Smooth muscle cell (in vitro differentiated cells): ENCODE measurements around the gene NHSL1. TPM values are rescaled to one million over a fixed set of nuclear protein-coding genes. Genes with fewer than 3 reads are reported as not detected.

Experiments
- DNase-seq: peaks from one replicate; lab custom pipeline; 2025; ENCODE audit not compliant: unreplicated experiment; lab: John Stamatoyannopoulos, UW
- H2AFZ ChIP-seq: fragments of 200-600 bp; sonication (generic); 2 replicates; pipeline ENCODE4 v1.6.0; 2016; ENCODE audit warnings: antibody characterized with exemption, low read depth, mild to moderate bottlenecking
- H3F3A ChIP-seq: fragments of 200-600 bp; sonication (generic); 2 replicates; pipeline ENCODE4 v1.6.0; 2017; ENCODE audit warnings: antibody characterized with exemption, low read depth
- H3K27ac ChIP-seq: fragments of 200-600 bp; sonication (generic); 2 replicates; pipeline ENCODE4 v1.5.1; 2016; ENCODE audit warnings: low read depth, mild to moderate bottlenecking
- H3K27me3 ChIP-seq: fragments of 200-600 bp; sonication (generic); 2 replicates; pipeline ENCODE4 v1.6.1; 2016; ENCODE audit warnings: low read depth, mild to moderate bottlenecking
- H3K36me3 ChIP-seq: fragments of 200-600 bp; sonication (generic); 2 replicates; pipeline ENCODE4 v1.5.1; 2016; ENCODE audit warnings: low read depth
- H3K4me1 ChIP-seq: fragments of 200-600 bp; sonication (generic); 2 replicates; pipeline ENCODE4 v1.5.1; 2016; ENCODE audit warnings: low read depth
- H3K4me2 ChIP-seq: fragments of 200-600 bp; sonication (generic); 2 replicates; pipeline ENCODE4 v1.6.0; 2016; ENCODE audit warnings: mild to moderate bottlenecking
- H3K4me3 ChIP-seq: fragments of 200-600 bp; sonication (generic); 2 replicates; pipeline ENCODE4 v1.5.1; 2016; ENCODE audit warnings: mild to moderate bottlenecking
- H3K79me2 ChIP-seq: fragments of 200-600 bp; sonication (generic); 2 replicates; pipeline ENCODE4 v1.6.0; 2016; ENCODE audit warnings: low read depth, mild to moderate bottlenecking
- H3K9ac ChIP-seq: fragments of 200-600 bp; sonication (generic); 2 replicates; pipeline ENCODE4 v1.6.0; 2016; ENCODE audit warnings: low read depth
- H3K9me3 ChIP-seq: fragments of 200-600 bp; sonication (generic); replicated peaks from 2 replicates; pipeline ENCODE4 v1.5.1; 2016; ENCODE audit warnings: low read depth
- H4K20me1 ChIP-seq: fragments of 200-600 bp; sonication (generic); 2 replicates; pipeline ENCODE4 v1.6.0; 2016; ENCODE audit warnings: low read depth
- WGBS: methylation state at CpG from one replicate; pipeline ENCODE4 v1.1.7; 2016; ENCODE audit warnings: low lambda C conversion rate; 5-methylcytosine and 5-hydroxymethylcytosine counted together
- polyA plus RNA-seq: library from polyadenylated mRNA; unstranded; fragments of >200 nt; fragmentation: Nextera tagmentation; extraction: Ambion mirVana; gene quantifications from 2 replicates; pipeline ENCODE4 v1.2.1, GENCODE V29; 2016
- total RNA-seq: library from RNA; depleted of rRNA; stranded (reverse); fragments of >200 nt; gene quantifications from 2 replicates; pipeline ENCODE4 v1.2.3, GENCODE V29; 2014
- TF ChIP-seq, protein P1 (sequence below): fragments of 200-600 bp; sonication (generic); IDR thresholded peaks from 2 replicates; pipeline ENCODE4 v1.5.1; 2017; ENCODE audit warnings: borderline replicate concordance, mild to moderate bottlenecking, antibody characterized with exemption; ENCODE audit not compliant: insufficient read depth, poor library complexity, severe bottlenecking

The NHSL1 gene
- total and polyA plus RNA-seq, 2 experiments from 2014 or later: 6.6 to 7.2 TPM

DNA sequence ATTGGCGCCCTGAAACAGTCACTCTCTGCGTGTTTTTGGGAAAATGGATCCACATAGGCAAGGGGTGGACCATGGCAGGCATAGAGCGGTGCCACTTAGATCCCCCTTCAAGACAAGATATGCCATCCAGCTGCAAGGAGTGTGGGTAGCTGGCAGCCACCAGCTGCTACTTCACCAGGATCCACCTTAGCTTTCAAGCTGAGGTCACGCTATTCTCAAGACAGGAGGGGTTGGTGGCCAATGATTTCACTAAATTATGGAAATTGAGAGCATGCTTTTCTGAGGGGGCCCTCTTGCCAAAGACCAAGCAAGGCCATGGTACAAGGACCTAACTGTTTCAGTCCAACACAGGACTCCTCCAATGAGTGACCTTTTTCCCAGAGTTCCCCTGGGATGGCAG is 78.9 kb downstream of the NHSL1 start:
- H3K36me3 ChIP-seq: peaks cover 5% of the 10 kb centered on the region
- H2AFZ ChIP-seq: no peak overlapping the region
- WGBS: 97% methylated on average over 4 of the region's 4 CpGs
- no peak for DNase-seq
- H3K4me1 ChIP-seq: no peaks in the 10 kb centered on the region
- no peaks in the 10 kb centered on the region for H3K9me3 ChIP-seq
- H3K79me2 ChIP-seq: no peaks in the 10 kb centered on the region
- no peaks in the 10 kb centered on the region for H3K27me3 ChIP-seq
- H3K4me2 ChIP-seq: no peak overlapping the region
- TF ChIP-seq, protein P1, sequence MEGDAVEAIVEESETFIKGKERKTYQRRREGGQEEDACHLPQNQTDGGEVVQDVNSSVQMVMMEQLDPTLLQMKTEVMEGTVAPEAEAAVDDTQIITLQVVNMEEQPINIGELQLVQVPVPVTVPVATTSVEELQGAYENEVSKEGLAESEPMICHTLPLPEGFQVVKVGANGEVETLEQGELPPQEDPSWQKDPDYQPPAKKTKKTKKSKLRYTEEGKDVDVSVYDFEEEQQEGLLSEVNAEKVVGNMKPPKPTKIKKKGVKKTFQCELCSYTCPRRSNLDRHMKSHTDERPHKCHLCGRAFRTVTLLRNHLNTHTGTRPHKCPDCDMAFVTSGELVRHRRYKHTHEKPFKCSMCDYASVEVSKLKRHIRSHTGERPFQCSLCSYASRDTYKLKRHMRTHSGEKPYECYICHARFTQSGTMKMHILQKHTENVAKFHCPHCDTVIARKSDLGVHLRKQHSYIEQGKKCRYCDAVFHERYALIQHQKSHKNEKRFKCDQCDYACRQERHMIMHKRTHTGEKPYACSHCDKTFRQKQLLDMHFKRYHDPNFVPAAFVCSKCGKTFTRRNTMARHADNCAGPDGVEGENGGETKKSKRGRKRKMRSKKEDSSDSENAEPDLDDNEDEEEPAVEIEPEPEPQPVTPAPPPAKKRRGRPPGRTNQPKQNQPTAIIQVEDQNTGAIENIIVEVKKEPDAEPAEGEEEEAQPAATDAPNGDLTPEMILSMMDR: no peak
- no peaks in the 10 kb centered on the region for H3F3A ChIP-seq
- H3K4me3 ChIP-seq: no peak overlapping the region
- no peaks in the 10 kb centered on the region for H4K20me1 ChIP-seq
- no peak overlapping the region for H3K9ac ChIP-seq
- H3K27ac ChIP-seq: no peak overlapping the region

DNA sequence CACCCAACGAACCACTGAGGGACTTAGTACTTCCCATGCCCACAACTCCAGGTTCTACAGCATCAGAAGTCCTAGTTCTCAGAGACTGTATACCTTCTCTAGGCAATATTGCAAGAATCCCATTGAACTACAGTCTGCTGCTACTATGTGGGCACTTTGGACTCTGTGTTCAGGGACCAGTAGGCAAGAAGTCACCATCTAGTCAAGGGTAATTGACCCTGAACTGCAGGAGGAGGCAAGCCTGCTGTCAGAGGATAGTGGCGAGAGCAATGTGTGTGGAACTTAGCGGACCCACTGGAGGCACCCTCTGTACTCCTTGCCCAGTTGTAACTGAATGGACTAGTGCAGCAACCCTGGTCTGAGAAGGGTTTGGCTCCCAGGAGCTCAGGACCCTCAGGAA is 79.5 kb downstream of the NHSL1 start:
- Histone ChIP-seq H3K4me2 (no peak overlapping the region), H3K4me1 (no peaks in the 10 kb centered on the region), H3F3A (no peaks in the 10 kb centered on the region), H3K9me3 (no peaks in the 10 kb centered on the region), H3K9ac (no peak overlapping the region), H3K4me3 (no peak overlapping the region), H3K36me3 (peaks cover 5% of the 10 kb centered on the region), H3K27ac (no peak overlapping the region), H4K20me1 (no peaks in the 10 kb centered on the region), H3K79me2 (no peaks in the 10 kb centered on the region), H3K27me3 (no peaks in the 10 kb centered on the region), H2AFZ (no peak overlapping the region)
- TF ChIP-seq, protein P1: no peak
- 97% methylated on average over 3 of the region's 3 CpGs for WGBS
- no peak for DNase-seq

DNA sequence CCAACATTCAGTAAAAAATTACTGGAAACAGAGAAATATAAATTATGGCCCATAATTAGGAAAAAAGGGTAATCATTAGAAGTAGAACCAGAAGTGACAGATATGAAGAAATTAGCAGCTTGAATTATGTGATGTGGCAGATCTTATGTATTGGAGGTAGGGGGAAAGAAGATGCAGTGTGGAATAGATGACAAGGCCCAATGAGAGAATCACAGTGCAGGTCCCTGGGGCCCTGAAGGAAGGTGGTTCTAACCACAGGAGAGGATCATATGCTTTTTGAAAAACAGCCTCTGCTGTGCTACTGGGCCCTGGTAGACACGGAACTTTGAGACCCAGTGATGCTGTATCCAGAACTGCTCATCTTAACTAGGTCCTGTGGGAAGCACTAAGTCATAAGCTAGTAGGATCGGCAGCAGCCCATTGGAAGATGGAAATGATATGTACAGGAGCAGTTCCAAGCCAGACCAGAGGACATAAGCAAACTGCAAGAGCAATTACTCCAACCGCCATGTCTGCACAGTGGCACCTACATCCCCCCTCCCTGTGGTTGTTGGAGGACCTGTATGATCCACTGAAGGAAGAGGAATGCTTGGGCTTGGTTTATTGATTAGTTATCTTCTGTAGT is 81.1 kb downstream of the NHSL1 start:
- WGBS: 96% methylated on average over 3 of the region's 3 CpGs
- no peak overlapping the region for H2AFZ ChIP-seq

More for the DNA sequence above, 81.1 kb downstream of the NHSL1 start:
- Histone ChIP-seq H3K27me3 (no peaks in the 10 kb centered on the region), H3K4me2 (no peak overlapping the region), H3K27ac (no peak overlapping the region), H3K9ac (no peak overlapping the region), H3K4me3 (no peak overlapping the region), H4K20me1 (no peaks in the 10 kb centered on the region), H3K36me3 (peaks cover 5% of the 10 kb centered on the region), H3F3A (no peaks in the 10 kb centered on the region), H3K4me1 (no peaks in the 10 kb centered on the region), H3K79me2 (no peaks in the 10 kb centered on the region), H3K9me3 (no peaks in the 10 kb centered on the region)
- no peak for DNase-seq
- TF ChIP-seq, protein P1: no peak
